Measurements from ENCODE around the gene RB1.

DNA sequence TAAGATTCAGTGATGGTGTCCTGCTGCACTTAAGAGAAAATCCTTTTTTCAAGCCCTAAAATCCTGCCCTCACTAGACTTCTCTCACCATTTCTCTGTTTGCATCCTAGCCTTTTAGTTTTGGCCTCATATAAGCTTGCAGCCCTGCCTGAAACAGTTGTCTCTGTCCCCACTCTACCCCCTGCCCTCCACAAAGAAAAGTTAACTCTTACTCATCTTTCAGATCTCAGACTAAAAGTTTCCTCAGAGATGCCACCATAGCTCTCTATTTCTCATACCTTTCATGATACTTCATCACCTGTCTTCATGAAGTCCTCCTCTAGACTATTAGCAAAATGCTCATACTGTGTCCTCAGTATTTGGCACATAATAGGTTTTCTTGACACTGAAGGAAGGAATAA lies 37.4 kb upstream of the RB1 start:
- TF ChIP-seq, protein P1, sequence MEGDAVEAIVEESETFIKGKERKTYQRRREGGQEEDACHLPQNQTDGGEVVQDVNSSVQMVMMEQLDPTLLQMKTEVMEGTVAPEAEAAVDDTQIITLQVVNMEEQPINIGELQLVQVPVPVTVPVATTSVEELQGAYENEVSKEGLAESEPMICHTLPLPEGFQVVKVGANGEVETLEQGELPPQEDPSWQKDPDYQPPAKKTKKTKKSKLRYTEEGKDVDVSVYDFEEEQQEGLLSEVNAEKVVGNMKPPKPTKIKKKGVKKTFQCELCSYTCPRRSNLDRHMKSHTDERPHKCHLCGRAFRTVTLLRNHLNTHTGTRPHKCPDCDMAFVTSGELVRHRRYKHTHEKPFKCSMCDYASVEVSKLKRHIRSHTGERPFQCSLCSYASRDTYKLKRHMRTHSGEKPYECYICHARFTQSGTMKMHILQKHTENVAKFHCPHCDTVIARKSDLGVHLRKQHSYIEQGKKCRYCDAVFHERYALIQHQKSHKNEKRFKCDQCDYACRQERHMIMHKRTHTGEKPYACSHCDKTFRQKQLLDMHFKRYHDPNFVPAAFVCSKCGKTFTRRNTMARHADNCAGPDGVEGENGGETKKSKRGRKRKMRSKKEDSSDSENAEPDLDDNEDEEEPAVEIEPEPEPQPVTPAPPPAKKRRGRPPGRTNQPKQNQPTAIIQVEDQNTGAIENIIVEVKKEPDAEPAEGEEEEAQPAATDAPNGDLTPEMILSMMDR (IDR thresholded peaks at IDR 0.05; ENCODE audit: borderline replicate concordance, extremely low read depth, low read length, poor library complexity, severe bottlenecking) = no peak
- no peak for TF ChIP-seq EZH2 (IDR thresholded peaks at IDR 0.05; ENCODE audit: borderline replicate concordance, low read depth, low read length, severe bottlenecking)
